Nephron progenitor cell (in vitro differentiated cells): ENCODE measurements around the gene PSMC1.

Experiments
- DNase-seq: peaks from one replicate; pipeline ENCODE4 v3.0.0; 2021
- H3K27ac Mint-ChIP-seq: 2 replicates; pipeline ENCODE4 v1.8.0; 2021; ENCODE audit warnings: mild to moderate bottlenecking, moderate library complexity, mixed read lengths
- H3K27me3 Mint-ChIP-seq: 2 replicates; pipeline ENCODE4 v1.8.0; 2021; ENCODE audit warnings: mild to moderate bottlenecking, low read depth, mixed read lengths; ENCODE audit not compliant: poor library complexity
- H3K36me3 Mint-ChIP-seq: 2 replicates; pipeline ENCODE4 v1.8.0; 2021; ENCODE audit warnings: low read depth, mixed read lengths
- H3K4me1 Mint-ChIP-seq: 2 replicates; pipeline ENCODE4 v1.8.0; 2021; ENCODE audit warnings: mixed read lengths
- H3K4me3 Mint-ChIP-seq: 2 replicates; pipeline ENCODE4 v1.8.0; 2021; ENCODE audit warnings: mild to moderate bottlenecking, moderate library complexity, mixed read lengths
- H3K9me3 Mint-ChIP-seq: 2 replicates; pipeline ENCODE4 v1.8.0; 2021; ENCODE audit warnings: mild to moderate bottlenecking, moderate library complexity, mixed read lengths
- TF ChIP-seq, protein P1 (sequence below): fragments of 200-600 bp; sonication (generic); IDR thresholded peaks from 2 replicates; pipeline ENCODE4 v1.5.0; 2021; ENCODE audit warnings: antibody characterized with exemption

The PSMC1 gene

DNA sequence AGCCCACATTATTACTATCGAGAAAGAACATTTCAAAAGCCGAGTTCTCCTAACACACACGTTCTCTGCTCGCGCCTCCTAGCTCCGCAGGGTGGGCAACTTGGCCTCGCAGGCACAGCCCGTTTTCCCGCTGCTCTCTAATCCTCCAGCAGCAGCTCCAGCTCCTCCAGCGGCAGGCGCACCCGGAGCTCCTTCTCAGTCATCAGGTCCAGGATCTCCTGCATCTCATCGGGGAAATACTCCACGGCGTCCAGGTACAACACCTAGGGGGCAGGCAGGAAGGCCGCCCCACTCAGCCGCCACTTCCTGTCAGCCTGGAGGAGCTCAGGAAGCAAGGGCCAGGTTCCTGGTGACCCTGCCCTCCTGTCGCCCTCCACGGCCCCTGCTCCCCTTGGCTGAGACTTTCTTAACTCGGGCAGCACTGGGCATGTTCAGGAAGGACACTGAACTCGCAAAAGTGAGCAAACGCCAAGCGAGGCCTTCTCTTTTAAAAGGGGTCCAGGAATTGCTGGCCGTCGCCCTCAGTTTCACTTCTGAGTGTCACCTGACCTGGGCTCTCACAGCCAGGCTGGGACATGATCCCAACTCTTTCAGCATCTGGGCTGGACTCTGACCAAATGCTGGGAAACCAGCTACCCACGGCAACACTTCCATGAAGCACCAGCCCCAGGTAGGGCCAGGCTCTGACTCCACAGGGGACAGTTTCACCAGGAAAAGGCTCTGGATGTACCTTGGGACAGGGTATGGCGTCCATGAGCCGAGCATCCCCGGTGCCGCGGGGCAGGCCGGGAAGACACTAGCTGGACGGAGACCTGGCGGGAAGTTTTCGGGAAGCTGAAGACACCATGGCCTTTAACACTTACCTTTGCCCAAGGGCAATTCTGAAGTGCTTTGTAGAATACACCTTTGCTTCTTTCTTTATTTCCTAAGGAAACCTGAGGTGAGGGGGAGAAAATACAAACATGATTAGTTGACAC is 22.1 kb downstream of the PSMC1 start:
- H3K4me3 Mint-ChIP-seq, result no peak overlapping the region
- no peaks in the 10 kb centered on the region for H3K9me3 Mint-ChIP-seq
- H3K27me3 Mint-ChIP-seq, result no peaks in the 10 kb centered on the region
- peak overlapping the region; percentile 77 for H3K27ac Mint-ChIP-seq
- no peaks in the 10 kb centered on the region for H3K4me1 Mint-ChIP-seq
- DNase-seq, result no peak
- H3K36me3 Mint-ChIP-seq, result peaks cover 33% of the 10 kb centered on the region
- TF ChIP-seq, protein P1, sequence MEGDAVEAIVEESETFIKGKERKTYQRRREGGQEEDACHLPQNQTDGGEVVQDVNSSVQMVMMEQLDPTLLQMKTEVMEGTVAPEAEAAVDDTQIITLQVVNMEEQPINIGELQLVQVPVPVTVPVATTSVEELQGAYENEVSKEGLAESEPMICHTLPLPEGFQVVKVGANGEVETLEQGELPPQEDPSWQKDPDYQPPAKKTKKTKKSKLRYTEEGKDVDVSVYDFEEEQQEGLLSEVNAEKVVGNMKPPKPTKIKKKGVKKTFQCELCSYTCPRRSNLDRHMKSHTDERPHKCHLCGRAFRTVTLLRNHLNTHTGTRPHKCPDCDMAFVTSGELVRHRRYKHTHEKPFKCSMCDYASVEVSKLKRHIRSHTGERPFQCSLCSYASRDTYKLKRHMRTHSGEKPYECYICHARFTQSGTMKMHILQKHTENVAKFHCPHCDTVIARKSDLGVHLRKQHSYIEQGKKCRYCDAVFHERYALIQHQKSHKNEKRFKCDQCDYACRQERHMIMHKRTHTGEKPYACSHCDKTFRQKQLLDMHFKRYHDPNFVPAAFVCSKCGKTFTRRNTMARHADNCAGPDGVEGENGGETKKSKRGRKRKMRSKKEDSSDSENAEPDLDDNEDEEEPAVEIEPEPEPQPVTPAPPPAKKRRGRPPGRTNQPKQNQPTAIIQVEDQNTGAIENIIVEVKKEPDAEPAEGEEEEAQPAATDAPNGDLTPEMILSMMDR, result no peak

DNA sequence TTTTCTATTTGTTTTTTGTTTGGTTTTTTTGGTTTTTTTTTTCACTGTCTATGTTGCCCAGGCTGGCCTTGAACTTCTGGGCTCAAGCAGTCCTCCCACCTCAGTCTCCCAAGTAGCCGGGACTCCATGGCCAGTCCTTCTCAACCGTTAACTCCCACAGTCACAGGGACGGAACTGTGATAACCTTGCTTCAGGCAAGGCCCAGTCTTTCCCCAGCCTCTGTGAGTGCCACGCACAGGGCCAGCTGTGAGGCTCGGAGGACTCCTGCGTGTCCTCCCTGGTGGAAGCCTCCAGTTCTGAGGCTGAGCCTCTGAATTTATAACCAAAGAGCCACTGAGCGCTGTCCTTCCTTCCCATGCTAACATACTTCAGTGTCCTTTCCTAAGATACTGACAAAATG is 23.7 kb downstream of the PSMC1 start:
- Mint-ChIP-seq H3K4me1 (no peaks in the 10 kb centered on the region), H3K27me3 (no peaks in the 10 kb centered on the region), H3K27ac (no peak overlapping the region), H3K36me3 (peaks cover 18% of the 10 kb centered on the region), H3K9me3 (no peaks in the 10 kb centered on the region), H3K4me3 (no peak overlapping the region)
- DNase-seq, result no peak
- TF ChIP-seq, protein P1, result no peak

DNA sequence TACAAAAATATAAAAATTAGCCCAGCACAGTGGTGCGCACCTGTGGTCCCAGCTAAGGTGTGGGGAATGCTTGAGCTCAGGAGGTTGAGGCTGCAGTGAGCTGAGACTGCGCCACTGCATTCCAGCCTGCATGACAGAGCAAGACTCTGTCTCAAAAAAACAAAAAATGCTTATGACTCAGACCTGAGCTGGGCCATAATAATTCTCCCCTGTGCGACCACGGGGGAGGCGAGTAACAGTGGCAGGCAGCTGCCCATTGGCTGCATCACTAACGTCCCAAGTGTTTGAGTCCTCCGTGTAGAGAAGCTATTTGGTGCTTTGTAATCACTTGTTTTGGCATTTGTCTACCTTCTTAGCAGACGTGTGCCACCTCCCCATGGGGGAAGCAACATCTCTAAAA is 24.9 kb downstream of the PSMC1 start:
- TF ChIP-seq, protein P1, result no peak
- no peaks in the 10 kb centered on the region for H3K9me3 Mint-ChIP-seq
- H3K36me3 Mint-ChIP-seq, result peaks cover 22% of the 10 kb centered on the region
- H3K27ac Mint-ChIP-seq, result no peak overlapping the region
- H3K27me3 Mint-ChIP-seq, result no peaks in the 10 kb centered on the region
- H3K4me3 Mint-ChIP-seq, result no peak overlapping the region
- no peak for DNase-seq
- no peaks in the 10 kb centered on the region for H3K4me1 Mint-ChIP-seq

DNA sequence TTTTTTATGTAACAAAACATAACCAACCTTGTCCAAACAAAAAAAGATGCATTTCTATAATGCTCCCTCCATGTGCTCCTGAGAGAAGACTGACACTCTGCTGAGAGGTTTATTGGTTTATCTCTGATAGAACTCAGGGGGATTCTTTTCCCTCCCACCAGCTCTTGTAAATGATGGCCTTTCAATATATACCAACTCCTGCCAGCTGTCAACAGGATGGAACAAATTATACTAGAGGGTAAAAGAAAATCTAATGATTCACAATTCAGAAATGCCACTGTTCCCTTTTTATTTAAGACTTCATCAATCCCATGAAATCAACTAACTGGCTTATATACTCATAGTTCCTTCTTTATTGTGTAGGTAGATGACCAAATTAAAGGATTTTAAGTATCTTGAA is 25.4 kb downstream of the PSMC1 start:
- H3K4me3 Mint-ChIP-seq, result no peak overlapping the region
- no peak overlapping the region for H3K27ac Mint-ChIP-seq
- TF ChIP-seq, protein P1, result no peak
- no peaks in the 10 kb centered on the region for H3K4me1 Mint-ChIP-seq
- no peaks in the 10 kb centered on the region for H3K27me3 Mint-ChIP-seq
- no peak for DNase-seq
- peaks cover 19% of the 10 kb centered on the region for H3K36me3 Mint-ChIP-seq
- H3K9me3 Mint-ChIP-seq, result no peaks in the 10 kb centered on the region

DNA sequence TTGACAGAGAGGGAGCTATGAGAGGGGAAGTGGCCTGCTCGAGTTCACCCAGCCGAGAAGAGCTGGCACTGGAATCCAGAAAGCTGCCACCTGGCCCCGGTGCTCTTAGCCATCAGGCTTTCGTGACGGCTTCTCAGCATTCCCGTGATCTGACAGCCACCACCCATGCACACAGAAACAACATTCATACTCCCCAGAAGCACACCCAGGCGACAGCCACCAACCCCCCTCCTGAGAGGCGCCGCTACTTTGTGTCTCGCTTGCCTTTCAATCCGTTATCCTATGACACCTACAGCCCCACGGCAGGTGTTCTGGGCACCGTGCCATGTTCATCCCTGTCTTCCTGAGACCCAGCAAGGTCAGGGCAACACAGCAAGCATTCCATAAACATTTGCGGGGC is 31.4 kb downstream of the PSMC1 start:
- H3K36me3 Mint-ChIP-seq, result peaks cover 35% of the 10 kb centered on the region
- no peaks in the 10 kb centered on the region for H3K9me3 Mint-ChIP-seq
- TF ChIP-seq, protein P1, result no peak
- no peak overlapping the region for H3K27ac Mint-ChIP-seq
- no peaks in the 10 kb centered on the region for H3K4me1 Mint-ChIP-seq
- no peak for DNase-seq
- H3K27me3 Mint-ChIP-seq, result no peaks in the 10 kb centered on the region
- no peak overlapping the region for H3K4me3 Mint-ChIP-seq
